Mammary epithelial cell (primary cell): ENCODE measurements around the gene STOX1.

Experiments
- EZH2 ChIP-seq: IDR thresholded peaks from 2 replicates; pipeline ENCODE4 v1.6.1; 2012; ENCODE audit warnings: low read length, inconsistent platforms, borderline replicate concordance
- TF ChIP-seq, protein P1 (sequence below), 2 donors: IDR thresholded peaks in 1 of 2; conservative IDR thresholded peaks in 1 of 2; 2 replicates each; pipeline ENCODE4 v1.5.1; 2011 to 2012; ENCODE audit warnings: inconsistent platforms in 2 of 2, low read length in 2 of 2, mild to moderate bottlenecking in 2 of 2, control low read depth in 1 of 2, low read depth in 1 of 2; ENCODE audit not compliant: insufficient read depth in 1 of 2; ENCODE audit errors: extremely low read depth in 1 of 2

- TF ChIP-seq, protein P1, sequence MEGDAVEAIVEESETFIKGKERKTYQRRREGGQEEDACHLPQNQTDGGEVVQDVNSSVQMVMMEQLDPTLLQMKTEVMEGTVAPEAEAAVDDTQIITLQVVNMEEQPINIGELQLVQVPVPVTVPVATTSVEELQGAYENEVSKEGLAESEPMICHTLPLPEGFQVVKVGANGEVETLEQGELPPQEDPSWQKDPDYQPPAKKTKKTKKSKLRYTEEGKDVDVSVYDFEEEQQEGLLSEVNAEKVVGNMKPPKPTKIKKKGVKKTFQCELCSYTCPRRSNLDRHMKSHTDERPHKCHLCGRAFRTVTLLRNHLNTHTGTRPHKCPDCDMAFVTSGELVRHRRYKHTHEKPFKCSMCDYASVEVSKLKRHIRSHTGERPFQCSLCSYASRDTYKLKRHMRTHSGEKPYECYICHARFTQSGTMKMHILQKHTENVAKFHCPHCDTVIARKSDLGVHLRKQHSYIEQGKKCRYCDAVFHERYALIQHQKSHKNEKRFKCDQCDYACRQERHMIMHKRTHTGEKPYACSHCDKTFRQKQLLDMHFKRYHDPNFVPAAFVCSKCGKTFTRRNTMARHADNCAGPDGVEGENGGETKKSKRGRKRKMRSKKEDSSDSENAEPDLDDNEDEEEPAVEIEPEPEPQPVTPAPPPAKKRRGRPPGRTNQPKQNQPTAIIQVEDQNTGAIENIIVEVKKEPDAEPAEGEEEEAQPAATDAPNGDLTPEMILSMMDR (conservative IDR thresholded peaks at IDR 0.05 in 1 of 2, IDR thresholded peaks at IDR 0.05 in 1 of 2; ENCODE audit: extremely low read depth in 1 of 2, insufficient read depth in 1 of 2, low read depth in 1 of 2, low read length in 2 of 2): no peak
- no peak for TF ChIP-seq EZH2
Measured at GRCh38 chr10:68848281-68848680, 20.9 kb downstream of the STOX1 start.
